HG03432 (cell line): ENCODE data around the gene NFIC.
"Not testable (repeated sequence)": the region's sequence is repeated elsewhere in the genome, so short reads cannot be mapped to it uniquely, and the experiment has no call there.

ENCODE experiments used
- ATAC-seq: cut with Tn5 transposase; IDR thresholded peaks from one replicate; pipeline ENCODE4 v1.9.1; 2021; ENCODE audit warnings: mild to moderate bottlenecking, moderate library complexity; ENCODE audit not compliant: unreplicated experiment

NFIC gene

GRCh38 chr19:3448616-3449334, 82.4 kb downstream of the NFIC start:
- ATAC-seq: no peak

DNA sequence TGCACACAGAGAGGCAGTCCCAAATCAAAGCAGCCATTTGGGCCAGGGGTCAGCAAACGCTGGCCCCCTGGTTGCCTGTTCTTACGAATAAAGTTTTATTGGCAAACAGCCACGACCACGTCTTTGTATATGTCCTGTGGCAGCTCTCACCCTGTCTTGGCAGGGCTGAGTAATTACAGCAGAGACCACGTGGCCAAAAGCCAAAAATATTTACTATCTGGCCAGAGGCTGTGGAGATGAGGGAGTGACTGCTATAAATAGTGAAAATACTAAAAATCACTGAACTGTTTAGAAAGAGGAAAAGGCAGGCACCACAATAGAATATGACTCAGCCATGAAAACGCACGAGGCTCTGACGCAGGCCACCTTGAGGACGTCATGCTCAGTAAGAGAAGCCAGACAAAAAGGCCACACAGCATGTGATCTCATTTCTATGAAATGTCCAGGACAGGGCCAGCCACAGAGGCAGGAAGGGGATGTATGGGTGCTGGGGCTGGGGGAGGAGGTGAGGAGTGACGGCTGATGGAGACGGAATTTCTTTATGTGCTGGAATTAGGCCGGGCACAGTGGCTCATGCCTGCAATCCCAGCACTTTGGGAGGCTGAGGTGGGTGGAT, 84.5 kb downstream of the NFIC start:
- no peak for ATAC-seq

- no peak for ATAC-seq
Measured at GRCh38 chr19:3451451-3451866, 85.1 kb downstream of the NFIC start.

- ATAC-seq: no peak
Measured at GRCh38 chr19:3452171-3452941, 86.0 kb downstream of the NFIC start.

- not testable (repeated sequence) for ATAC-seq
Measured at GRCh38 chr19:3452942-3453214, 86.5 kb downstream of the NFIC start.

DNA sequence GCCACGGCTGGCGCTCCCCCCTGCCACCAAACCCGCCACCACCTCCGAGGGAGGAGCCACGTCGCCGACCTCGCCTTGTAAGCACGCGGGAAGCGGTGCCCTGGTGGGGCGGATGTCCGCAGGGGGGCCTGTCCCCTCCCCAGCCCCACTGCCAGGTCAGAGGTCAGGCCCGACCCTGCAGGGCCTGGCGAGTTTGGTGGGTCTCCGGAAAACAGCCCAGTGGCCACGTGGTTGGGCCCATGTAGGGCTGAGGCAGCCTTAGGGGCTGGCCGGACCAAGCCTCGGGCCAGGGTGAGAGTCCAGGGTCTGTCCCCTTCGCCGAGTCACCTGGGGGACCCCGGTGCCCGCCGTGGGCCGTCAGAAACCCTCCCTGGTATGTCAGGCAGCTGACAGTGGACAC, 87.5 kb downstream of the NFIC start:
- no peak for ATAC-seq

DNA sequence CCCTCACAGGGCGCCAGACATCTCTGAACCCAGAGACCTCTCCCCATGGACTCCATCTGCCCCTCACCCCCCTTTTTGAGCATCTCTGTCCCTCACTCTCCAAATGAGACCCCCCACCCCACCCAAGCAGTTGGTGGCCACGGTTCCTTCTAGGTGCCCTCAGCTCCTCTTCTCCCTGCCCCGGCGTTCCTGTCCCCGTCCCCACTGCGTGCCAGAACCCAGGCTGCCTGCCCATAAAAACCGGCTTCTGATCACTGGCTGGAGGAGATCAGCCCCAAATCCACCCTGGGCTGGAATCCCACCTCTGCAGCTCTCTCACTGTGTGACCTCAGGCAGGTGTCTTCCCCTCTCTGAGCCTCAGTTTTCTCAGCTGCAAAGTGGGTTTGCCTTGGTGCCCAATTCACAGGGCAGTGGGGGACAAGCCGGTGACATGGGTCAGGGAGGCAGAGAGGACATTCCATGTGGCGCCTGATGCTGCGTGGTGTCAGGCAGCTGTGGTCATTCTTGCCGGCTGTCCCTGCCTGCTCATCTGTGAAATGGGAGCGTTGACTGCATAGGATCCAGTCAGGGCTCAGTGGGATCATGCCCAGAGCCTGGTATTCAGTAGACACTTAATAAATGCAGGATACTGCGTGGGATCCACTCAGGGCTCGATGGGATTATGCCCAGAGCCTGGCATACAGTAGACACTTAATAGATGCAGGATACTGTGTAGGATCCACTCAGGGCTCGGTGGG, 88.4 kb downstream of the NFIC start:
- ATAC-seq: no peak

GRCh38 chr19:3455393-3455955, 89.1 kb downstream of the NFIC start:
- no peak for ATAC-seq

- no peak for ATAC-seq
Measured at GRCh38 chr19:3455960-3456601, 89.7 kb downstream of the NFIC start.

- ATAC-seq: no peak
Measured at GRCh38 chr19:3456925-3457527, 90.6 kb downstream of the NFIC start.

GRCh38 chr19:3457528-3458228, 91.3 kb downstream of the NFIC start:
- ATAC-seq: no peak

- ATAC-seq: no peak
Measured at GRCh38 chr19:3458229-3459088, 92.1 kb downstream of the NFIC start.

DNA sequence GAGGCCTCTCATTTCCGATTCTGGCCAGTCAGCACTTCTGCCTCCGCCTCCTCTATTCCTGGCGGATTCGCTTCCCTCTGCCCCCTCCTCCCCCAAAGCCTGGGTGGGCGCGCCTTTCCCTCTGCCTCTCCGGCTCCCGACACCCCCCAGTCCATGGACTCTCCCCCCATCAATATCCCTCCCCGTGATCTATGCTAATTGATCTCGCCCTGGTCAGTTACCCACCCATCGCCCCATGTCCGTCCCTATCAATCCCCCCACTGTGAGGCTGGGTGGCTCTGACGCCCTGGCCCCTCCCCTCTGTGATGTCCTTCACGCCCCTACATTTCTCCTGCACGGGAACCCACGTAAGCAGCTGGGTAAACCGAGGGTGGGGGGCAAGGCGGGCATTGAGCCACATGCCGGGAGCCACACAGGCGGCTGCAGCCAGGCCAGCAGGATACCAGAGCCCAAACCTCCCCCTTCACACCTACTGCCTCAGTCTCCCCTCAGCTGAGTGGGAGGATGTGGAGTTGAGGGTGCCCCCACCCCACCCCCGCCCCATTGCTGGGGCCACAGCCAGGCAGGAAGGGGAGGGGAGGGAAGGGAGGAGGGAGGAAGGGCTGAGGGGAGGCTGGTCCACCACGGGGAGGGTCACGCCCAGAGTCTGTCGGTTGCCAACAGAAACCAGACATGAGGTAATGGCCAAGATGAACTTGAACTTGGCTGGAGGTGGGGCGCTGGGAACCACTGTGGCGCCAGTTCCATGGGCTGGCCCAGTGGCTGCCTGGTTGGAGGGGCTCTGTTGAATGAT, 92.9 kb downstream of the NFIC start:
- ATAC-seq: no peak

- no peak for ATAC-seq
Measured at GRCh38 chr19:3459965-3460582, 93.7 kb downstream of the NFIC start.

DNA sequence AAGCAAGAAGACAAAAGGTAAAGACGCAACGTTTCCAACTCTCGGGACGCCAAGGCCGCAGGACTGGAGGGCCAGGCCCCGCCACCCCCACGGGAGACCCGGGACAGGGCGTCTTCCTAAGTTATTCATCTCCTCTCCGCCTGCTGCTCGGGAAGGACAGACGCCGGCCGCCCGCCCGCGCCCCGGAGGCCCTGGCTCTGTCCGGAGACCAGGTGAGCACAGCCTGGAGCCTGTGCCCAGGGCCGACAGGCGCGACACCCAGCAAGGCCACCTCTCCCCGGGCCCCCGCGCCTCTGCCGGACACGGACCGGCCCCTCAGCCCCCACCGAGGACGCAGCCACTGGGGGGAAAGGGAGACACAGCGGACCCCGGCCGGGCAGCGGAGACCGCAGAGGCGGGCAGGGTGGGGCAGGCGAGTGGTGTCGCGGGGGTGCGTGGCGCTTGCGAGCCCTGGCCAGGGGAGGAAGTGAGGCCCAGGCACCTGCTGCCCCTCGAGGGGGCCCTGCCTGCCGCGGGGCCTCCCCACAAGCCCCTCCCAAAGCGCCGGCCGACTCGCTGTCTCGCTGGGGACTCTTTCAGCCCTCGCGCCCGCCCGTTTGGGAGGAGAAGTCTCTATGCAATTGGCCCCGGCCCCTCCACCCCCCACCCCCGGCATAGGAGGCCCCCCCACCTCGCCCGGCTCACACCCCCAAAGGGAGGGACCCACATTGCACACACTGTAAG, 96.8 kb downstream of the NFIC start:
- no peak for ATAC-seq

DNA sequence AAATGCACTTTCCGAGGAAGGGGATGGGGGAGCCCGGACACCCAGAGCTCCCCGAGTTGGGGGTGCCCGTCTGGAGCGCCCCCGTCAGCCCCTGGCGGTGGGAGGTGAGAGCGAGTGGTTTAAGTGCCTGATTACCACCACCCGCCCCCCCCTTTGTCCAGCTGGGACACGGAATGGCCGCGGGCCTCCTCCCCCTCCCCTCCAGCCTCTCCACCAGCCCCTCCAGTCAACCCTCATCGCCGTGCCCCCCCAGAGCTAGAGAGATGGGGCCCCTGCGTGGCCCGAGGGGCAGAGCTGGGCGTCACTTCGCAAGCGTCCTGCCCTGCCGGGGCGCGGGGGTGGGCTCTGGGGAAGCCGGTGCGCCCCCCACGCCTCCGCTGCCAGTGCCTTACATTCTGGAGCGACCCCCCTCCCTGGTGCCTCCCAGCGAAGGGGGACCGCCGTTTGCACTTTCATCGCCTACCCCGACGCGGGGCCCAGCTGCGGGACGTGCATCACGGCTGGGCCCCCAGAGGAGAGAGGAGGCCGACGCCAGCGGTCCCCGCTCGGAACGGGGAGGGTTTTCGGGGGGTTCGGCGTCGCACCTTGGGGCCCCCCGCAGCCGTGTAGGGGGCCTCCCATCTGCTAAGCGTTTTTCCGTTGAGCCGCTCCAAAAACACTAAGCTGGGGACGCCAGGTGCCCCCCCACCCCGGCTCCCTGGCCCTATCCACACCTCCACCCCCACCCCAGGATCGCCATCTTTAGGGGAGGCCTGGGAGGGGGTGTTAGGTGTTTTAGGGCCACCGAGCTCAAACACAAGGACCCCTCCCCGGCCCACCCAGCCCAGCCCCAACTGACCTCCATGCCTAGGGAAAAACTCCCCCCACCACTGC, 97.6 kb downstream of the NFIC start:
- ATAC-seq: no peak
